ENCODE measurements around the gene OR7A10.

The OR7A10 gene

GRCh38 chr19:14871619-14872230, 23.0 kb upstream of the OR7A10 start:
- Histone ChIP-seq H3K27ac (replicated peaks) (no peak overlapping the region), H3K27me3 (ENCODE audit: insufficient read depth, poor library complexity, severe bottlenecking) (peaks cover 10% of the 10 kb centered on the region), H3K4me3 (replicated peaks; ENCODE audit: insufficient read depth, low read length) (no peak overlapping the region)
- no peak for DNase-seq (ENCODE audit: low read depth in 1 of 2, low spot score in 1 of 2)
- TF ChIP-seq CTCF (IDR thresholded peaks at IDR 0.05; ENCODE audit: insufficient read depth, low read length), result peak; percentile 47
- no peak for TF ChIP-seq SPI1 (IDR thresholded peaks at IDR 0.05; ENCODE audit: borderline replicate concordance, low read depth)

GRCh38 chr19:14868497-14868896, 19.8 kb upstream of the OR7A10 start:
- Histone ChIP-seq H3K4me3 (replicated peaks; ENCODE audit: insufficient read depth, low read length) (no peak overlapping the region), H3K27me3 (ENCODE audit: insufficient read depth, poor library complexity, severe bottlenecking) (peaks cover 7% of the 10 kb centered on the region), H3K27ac (replicated peaks) (no peak overlapping the region)
- DNase-seq (ENCODE audit: low read depth in 1 of 2, low spot score in 1 of 2), result no peak
- TF ChIP-seq POLR2AphosphoS5 (IDR thresholded peaks at IDR 0.05; ENCODE audit: low read depth) (no peak), SPI1 (IDR thresholded peaks at IDR 0.05; ENCODE audit: borderline replicate concordance, low read depth) (no peak), REST (IDR thresholded peaks at IDR 0.05; ENCODE audit: insufficient replicate concordance, low read depth) (no peak), GABPA (IDR thresholded peaks at IDR 0.05; ENCODE audit: low read depth) (no peak), CTCF (IDR thresholded peaks at IDR 0.05; ENCODE audit: insufficient read depth, low read length) (no peak)

- TF ChIP-seq GABPA (IDR thresholded peaks at IDR 0.05; ENCODE audit: low read depth) (no peak), CTCF (IDR thresholded peaks at IDR 0.05; ENCODE audit: insufficient read depth, low read length) (no peak), SPI1 (IDR thresholded peaks at IDR 0.05; ENCODE audit: borderline replicate concordance, low read depth) (no peak), POLR2AphosphoS5 (IDR thresholded peaks at IDR 0.05; ENCODE audit: low read depth) (no peak), REST (IDR thresholded peaks at IDR 0.05; ENCODE audit: insufficient replicate concordance, low read depth) (no peak)
- H3K4me3 ChIP-seq (replicated peaks; ENCODE audit: insufficient read depth, low read length), result no peak overlapping the region
- DNase-seq (ENCODE audit: low read depth in 1 of 2, low spot score in 1 of 2), result no peak
- H3K27me3 ChIP-seq (ENCODE audit: insufficient read depth, poor library complexity, severe bottlenecking), result peaks cover 3% of the 10 kb centered on the region
- H3K27ac ChIP-seq (replicated peaks), result no peak overlapping the region
Measured at GRCh38 chr19:14843578-14843977, 5.1 kb downstream of the OR7A10 start.

GRCh38 chr19:14843169-14843568, 5.6 kb downstream of the OR7A10 start:
- no peak for TF ChIP-seq CTCF (IDR thresholded peaks at IDR 0.05; ENCODE audit: insufficient read depth, low read length)
- H3K4me3 ChIP-seq (replicated peaks; ENCODE audit: insufficient read depth, low read length), result no peak overlapping the region
- no peak for DNase-seq (ENCODE audit: low read depth in 1 of 2, low spot score in 1 of 2)
- H3K27me3 ChIP-seq (ENCODE audit: insufficient read depth, poor library complexity, severe bottlenecking), result no peaks in the 10 kb centered on the region
- H3K27ac ChIP-seq (replicated peaks), result no peak overlapping the region

Data from HL-60 (cell line).